Vagina (tissue), 2 donors: ENCODE measurements around the gene ADCY1. TPM values are rescaled to one million over a fixed set of nuclear protein-coding genes. Genes with fewer than 3 reads are reported as not detected.

Source experiments
- DNase-seq, 2 donors: peaks; one replicate each; pipeline ENCODE4 v3.0.0-alpha.2; 2017; ENCODE audit errors: extremely low spot score in 2 of 2
- H3K27ac ChIP-seq: fragments of 200-600 bp; sonication (generic); one replicate; pipeline ENCODE4 v1.5.1; 2019
- H3K27me3 ChIP-seq: fragments of 200-600 bp; sonication (generic); one replicate; pipeline ENCODE4 v1.5.1; 2019
- H3K36me3 ChIP-seq, 2 donors: fragments of 200-600 bp; sonication (generic); one replicate each; pipeline ENCODE4 v1.5.1; 2017 to 2019
- H3K4me1 ChIP-seq: fragments of 200-600 bp; sonication (generic); one replicate; pipeline ENCODE4 v1.5.1; 2019
- H3K4me3 ChIP-seq, 2 donors: fragments of 200-600 bp; sonication (generic); 1 replicate in 1 of 2; 2 replicates in 1 of 2; pipeline ENCODE4 v1.5.1; 2016 to 2019
- H3K9me3 ChIP-seq: fragments of 200-600 bp; sonication (generic); one replicate; pipeline ENCODE4 v1.5.1; 2019
- CTCF ChIP-seq, 3 experiments: fragments of 450-650 bp in 2 of 3; fragments of 200-600 bp in 1 of 3; sonication (generic) in 1 of 3; IDR thresholded peaks; one replicate each; pipeline ENCODE4 v1.5.1; 2017 to 2019; ENCODE audit warnings: antibody characterized with exemption in 3 of 3, mild to moderate bottlenecking in 2 of 3, moderate library complexity in 2 of 3
- POLR2A ChIP-seq, 2 donors: fragments of 450-650 bp; IDR thresholded peaks; one replicate each; pipeline ENCODE4 v1.6.1; 2017; ENCODE audit warnings: antibody characterized with exemption in 2 of 2, mild to moderate bottlenecking in 2 of 2, moderate library complexity in 2 of 2
- POLR2AphosphoS5 ChIP-seq, 2 donors: sonication (generic); formaldehyde crosslinking; IDR thresholded peaks; one replicate each; pipeline ENCODE4 v1.9.0; 2017; ENCODE audit warnings: antibody characterized with exemption in 2 of 2, mild to moderate bottlenecking in 2 of 2, low read depth in 1 of 2; ENCODE audit not compliant: insufficient read depth in 1 of 2
- intact Hi-C: fragments of 100-400 bp; cut with DNase I; formaldehyde crosslinking; loops from one replicate; pipeline ENCODE4 v1.15.1; 2023
- total RNA-seq: library from RNA; depleted of rRNA; stranded (reverse); fragments of >200 nt; gene quantifications from one replicate; pipeline ENCODE4 v1.2.3, GENCODE V29; 2016

The ADCY1 gene
- total RNA-seq, 1 donor from 2014 or later: 2.5 TPM

- H3K4me3 ChIP-seq: no peak overlapping the region
- peak; percentile 46 to 52 for DNase-seq
- H3K36me3 ChIP-seq: no peaks in the 10 kb centered on the region
- H3K27ac ChIP-seq: no peak overlapping the region
- no peaks in the 10 kb centered on the region for H3K27me3 ChIP-seq
- TF ChIP-seq POLR2A (IDR thresholded peaks at IDR 0.05) (no peak), CTCF (IDR thresholded peaks at IDR 0.05) (no peak), POLR2AphosphoS5 (IDR thresholded peaks at IDR 0.05; ENCODE audit: insufficient read depth in 1 of 2, low read depth in 1 of 2) (no peak)
- no peaks in the 10 kb centered on the region for H3K9me3 ChIP-seq
- intact Hi-C loops: no loop called here
- H3K4me1 ChIP-seq: no peaks in the 10 kb centered on the region
These were observed 26.9 kb downstream of the ADCY1 start for GRCh38 chr7:45601094-45601493.

GRCh38 chr7:45601816-45602540 lies 27.8 kb downstream of the ADCY1 start:
- H3K36me3 ChIP-seq: no peaks in the 10 kb centered on the region
- no peak overlapping the region for H3K27ac ChIP-seq
- H3K9me3 ChIP-seq: no peaks in the 10 kb centered on the region
- TF ChIP-seq CTCF (IDR thresholded peaks at IDR 0.05) (no peak), POLR2A (IDR thresholded peaks at IDR 0.05) (no peak), POLR2AphosphoS5 (IDR thresholded peaks at IDR 0.05; ENCODE audit: insufficient read depth in 1 of 2, low read depth in 1 of 2) (no peak)
- intact Hi-C loops: no loop called here
- no peaks in the 10 kb centered on the region for H3K27me3 ChIP-seq
- peak; percentile 49 to 82 for DNase-seq
- H3K4me3 ChIP-seq: no peak overlapping the region
- H3K4me1 ChIP-seq: no peaks in the 10 kb centered on the region

GRCh38 chr7:45606050-45606449 lies 31.9 kb downstream of the ADCY1 start:
- DNase-seq: peak; percentile 46 to 65
- intact Hi-C loops: no loop called here
- Histone ChIP-seq H3K4me3 (no peak overlapping the region), H3K27ac (no peak overlapping the region), H3K9me3 (no peaks in the 10 kb centered on the region), H3K4me1 (no peaks in the 10 kb centered on the region), H3K36me3 (no peaks in the 10 kb centered on the region), H3K27me3 (no peaks in the 10 kb centered on the region)
- TF ChIP-seq POLR2A (IDR thresholded peaks at IDR 0.05): no peak
- TF ChIP-seq CTCF (IDR thresholded peaks at IDR 0.05): no peak
- TF ChIP-seq POLR2AphosphoS5 (IDR thresholded peaks at IDR 0.05; ENCODE audit: insufficient read depth in 1 of 2, low read depth in 1 of 2): no peak

- intact Hi-C loops: no loop called here
- Histone ChIP-seq H3K27me3 (no peaks in the 10 kb centered on the region), H3K4me1 (no peaks in the 10 kb centered on the region), H3K27ac (no peak overlapping the region), H3K9me3 (no peaks in the 10 kb centered on the region), H3K4me3 (no peak overlapping the region), H3K36me3 (no peaks in the 10 kb centered on the region)
- peak in 1 of 2 donors; percentile 47 for DNase-seq
- TF ChIP-seq POLR2AphosphoS5 (IDR thresholded peaks at IDR 0.05; ENCODE audit: insufficient read depth in 1 of 2, low read depth in 1 of 2) (no peak), CTCF (IDR thresholded peaks at IDR 0.05) (no peak), POLR2A (IDR thresholded peaks at IDR 0.05) (no peak)
These were observed 32.8 kb downstream of the ADCY1 start for GRCh38 chr7:45606931-45607330.

GRCh38 chr7:45609180-45609579 lies 35.0 kb downstream of the ADCY1 start:
- Histone ChIP-seq H3K36me3 (no peaks in the 10 kb centered on the region), H3K4me3 (no peak overlapping the region), H3K27me3 (no peaks in the 10 kb centered on the region), H3K9me3 (no peaks in the 10 kb centered on the region), H3K4me1 (no peaks in the 10 kb centered on the region), H3K27ac (no peak overlapping the region)
- TF ChIP-seq POLR2A (IDR thresholded peaks at IDR 0.05): no peak
- TF ChIP-seq POLR2AphosphoS5 (IDR thresholded peaks at IDR 0.05; ENCODE audit: insufficient read depth in 1 of 2, low read depth in 1 of 2): no peak
- no peak for TF ChIP-seq CTCF (IDR thresholded peaks at IDR 0.05)
- DNase-seq: peak in 1 of 2 donors; percentile 47
- intact Hi-C loops: no loop called here
